Mononuclear cell (primary cell): ENCODE measurements around the gene PAAF1. TPM values are rescaled to one million over a fixed set of nuclear protein-coding genes. Genes with fewer than 3 reads are reported as not detected.

Experiments used
- total RNA-seq: library from RNA; depleted of rRNA; stranded (reverse); fragments of >200 nt; gene quantifications from one replicate; pipeline ENCODE4 v1.2.3, GENCODE V29; 2012

PAAF1 gene
- total RNA-seq, 1 donor: 4.0 TPM

Other genes starting within 250 kb of the PAAF1 start
- gene PLEKHB1, start 230.4 kb upstream of the PAAF1 start, total RNA-seq: 15.3 TPM
- 85.2 TPM for gene RAB6A, start 115.9 kb upstream of the PAAF1 start, total RNA-seq
- 8.9 TPM for gene MRPL48, start 89.1 kb upstream of the PAAF1 start, total RNA-seq
- 15.6 TPM for gene COA4, start 153 bp upstream of the PAAF1 start, total RNA-seq
- not detected for gene DNAJB13, start 74.0 kb downstream of the PAAF1 start, total RNA-seq
- gene UCP2, start 105.8 kb downstream of the PAAF1 start, total RNA-seq: 68.7 TPM
- 1.7 TPM for gene UCP3, start 132.1 kb downstream of the PAAF1 start, total RNA-seq